Measurements from ENCODE around the gene UNKL. TPM values are rescaled to one million over a fixed set of nuclear protein-coding genes. Genes with fewer than 3 reads are reported as not detected.

UNKL gene
- total RNA-seq, 1 donor from 2014 or later, result 70.7 TPM

DNA sequence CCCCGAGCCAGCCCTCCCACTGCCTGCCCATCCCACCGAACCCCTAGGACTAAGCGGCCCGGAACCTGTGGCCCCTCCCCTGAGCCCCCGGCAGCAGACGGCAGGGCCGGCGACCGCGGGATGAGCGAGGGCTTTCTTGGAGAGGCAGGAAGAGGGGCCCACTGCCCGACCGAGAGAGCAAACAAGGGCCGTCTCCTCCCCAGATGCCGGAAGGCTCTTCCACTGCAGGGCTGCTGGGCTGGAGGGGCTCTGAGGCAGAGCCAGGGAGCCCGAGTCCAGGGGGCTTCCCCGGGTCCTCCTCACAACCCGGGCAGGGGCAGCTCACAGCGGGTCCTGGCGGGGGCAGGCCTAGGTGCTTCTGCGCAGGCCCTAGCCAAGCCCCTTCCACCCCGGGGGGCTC lies 19.3 kb upstream of the UNKL start:
- H3K27me3 Mint-ChIP-seq, result no peaks in the 10 kb centered on the region
- POLR2A ChIA-PET, result interaction anchor here (1.4 to 2.2 kb wide), 3 partner anchors 12 to 59 kb away, joined by 4 to 28 read pairs (median 6); partner anchors contain the start of genes TELO2 and UQCC4
- ATAC-seq (ENCODE audit: low read depth), result no peak
- intact Hi-C loops (cut with micrococcal nuclease), result no loop called here
- H3K4me1 Mint-ChIP-seq, result peaks cover 4% of the 10 kb centered on the region
- no peaks in the 10 kb centered on the region for H3K9me3 Mint-ChIP-seq
- CTCF ChIA-PET, result interaction anchor here (1.0 kb wide), 1 partner anchor 10 kb away, joined by 3 read pairs; no protein-coding TSS in a partner anchor
- no peak overlapping the region for H3K4me3 Mint-ChIP-seq
- TF ChIP-seq, protein P1, sequence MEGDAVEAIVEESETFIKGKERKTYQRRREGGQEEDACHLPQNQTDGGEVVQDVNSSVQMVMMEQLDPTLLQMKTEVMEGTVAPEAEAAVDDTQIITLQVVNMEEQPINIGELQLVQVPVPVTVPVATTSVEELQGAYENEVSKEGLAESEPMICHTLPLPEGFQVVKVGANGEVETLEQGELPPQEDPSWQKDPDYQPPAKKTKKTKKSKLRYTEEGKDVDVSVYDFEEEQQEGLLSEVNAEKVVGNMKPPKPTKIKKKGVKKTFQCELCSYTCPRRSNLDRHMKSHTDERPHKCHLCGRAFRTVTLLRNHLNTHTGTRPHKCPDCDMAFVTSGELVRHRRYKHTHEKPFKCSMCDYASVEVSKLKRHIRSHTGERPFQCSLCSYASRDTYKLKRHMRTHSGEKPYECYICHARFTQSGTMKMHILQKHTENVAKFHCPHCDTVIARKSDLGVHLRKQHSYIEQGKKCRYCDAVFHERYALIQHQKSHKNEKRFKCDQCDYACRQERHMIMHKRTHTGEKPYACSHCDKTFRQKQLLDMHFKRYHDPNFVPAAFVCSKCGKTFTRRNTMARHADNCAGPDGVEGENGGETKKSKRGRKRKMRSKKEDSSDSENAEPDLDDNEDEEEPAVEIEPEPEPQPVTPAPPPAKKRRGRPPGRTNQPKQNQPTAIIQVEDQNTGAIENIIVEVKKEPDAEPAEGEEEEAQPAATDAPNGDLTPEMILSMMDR (IDR thresholded peaks at IDR 0.05), result no peak
- DNase-seq, result no peak
- H3K36me3 Mint-ChIP-seq (ENCODE audit: low read depth), result no peaks in the 10 kb centered on the region
- no peak overlapping the region for H3K27ac Mint-ChIP-seq

DNA sequence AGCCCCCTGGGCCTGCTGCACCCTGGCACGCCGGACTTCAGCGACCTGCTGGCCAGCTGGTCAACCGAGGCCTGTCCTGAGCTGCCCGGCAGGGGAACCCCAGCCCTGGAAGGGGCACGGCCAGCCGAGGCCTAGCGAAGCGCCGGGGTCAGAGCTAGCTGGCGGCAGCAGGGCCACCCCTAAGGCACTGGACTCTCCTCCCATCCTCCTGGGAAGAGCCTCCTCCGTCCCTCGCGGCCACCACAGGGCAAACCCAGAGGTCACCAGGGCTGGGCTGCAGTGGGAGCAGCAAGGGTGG lies 18.7 kb upstream of the UNKL start:
- H3K36me3 Mint-ChIP-seq (ENCODE audit: low read depth), result no peaks in the 10 kb centered on the region
- H3K4me3 Mint-ChIP-seq, result no peak overlapping the region
- DNase-seq (no peak), ATAC-seq (ENCODE audit: low read depth) (no peak)
- ChIA-PET POLR2A (interaction anchor here (1.0 to 2.2 kb wide), 4 partner anchors 12 to 177 kb away, joined by 3 to 28 read pairs (median 5); partner anchors contain the start of genes TELO2 and UQCC4), CTCF (interaction anchor here (1.0 to 1.1 kb wide), 2 partner anchors 8 to 10 kb away, joined by 3 read pairs; no protein-coding TSS in a partner anchor)
- intact Hi-C loops (cut with micrococcal nuclease), result no loop called here
- H3K27me3 Mint-ChIP-seq, result no peaks in the 10 kb centered on the region
- TF ChIP-seq, protein P1 (IDR thresholded peaks at IDR 0.05), result no peak
- no peaks in the 10 kb centered on the region for H3K9me3 Mint-ChIP-seq
- H3K4me1 Mint-ChIP-seq, result peaks cover 4% of the 10 kb centered on the region
- H3K27ac Mint-ChIP-seq, result no peak overlapping the region

DNA sequence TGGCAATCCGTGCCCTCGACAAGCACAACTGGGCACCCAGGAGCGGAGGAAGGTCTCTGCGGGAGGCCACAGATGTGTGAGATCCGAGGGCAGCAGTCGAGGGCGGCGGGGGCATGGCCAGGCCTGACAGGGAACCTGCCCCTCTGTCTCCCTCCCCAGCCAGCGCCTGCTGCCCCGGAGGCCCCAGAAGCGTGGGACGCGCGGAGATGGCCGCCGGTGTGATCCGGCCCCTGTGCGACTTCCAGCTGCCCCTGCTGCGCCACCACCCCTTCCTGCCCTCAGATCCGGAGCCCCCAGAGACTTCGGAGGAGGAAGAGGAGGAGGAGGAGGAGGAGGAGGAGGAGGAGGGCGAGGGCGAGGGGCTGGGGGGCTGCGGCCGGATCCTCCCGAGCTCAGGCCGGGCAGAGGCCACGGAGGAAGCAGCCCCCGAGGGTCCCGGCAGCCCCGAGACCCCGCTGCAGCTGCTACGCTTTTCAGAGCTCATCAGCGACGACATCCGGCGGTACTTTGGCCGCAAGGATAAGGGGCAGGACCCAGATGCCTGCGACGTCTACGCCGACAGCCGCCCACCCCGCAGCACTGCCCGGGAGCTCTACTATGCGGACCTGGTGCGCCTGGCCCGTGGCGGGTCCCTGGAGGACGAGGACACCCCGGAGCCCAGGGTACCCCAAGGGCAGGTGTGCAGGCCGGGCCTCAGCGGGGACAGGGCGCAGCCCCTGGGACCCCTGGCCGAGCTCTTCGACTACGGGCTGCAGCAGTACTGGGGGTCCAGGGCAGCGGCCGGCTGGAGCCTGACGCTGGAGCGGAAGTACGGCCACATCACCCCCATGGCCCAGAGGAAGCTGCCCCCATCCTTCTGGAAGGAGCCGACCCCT lies 18.1 kb upstream of the UNKL start:
- Mint-ChIP-seq H3K27me3 (no peaks in the 10 kb centered on the region), H3K36me3 (ENCODE audit: low read depth) (no peaks in the 10 kb centered on the region), H3K9me3 (no peaks in the 10 kb centered on the region), H3K27ac (no peak overlapping the region), H3K4me1 (peaks cover 4% of the 10 kb centered on the region), H3K4me3 (peak overlapping the region; percentile 28)
- ChIA-PET CTCF (interaction anchor here (1.0 to 1.1 kb wide), 2 partner anchors 8 to 11 kb away, joined by 3 read pairs; no protein-coding TSS in a partner anchor), POLR2A (interaction anchor here (1.0 to 2.2 kb wide), 4 partner anchors 12 to 178 kb away, joined by 3 to 28 read pairs (median 5); partner anchors contain the start of genes TELO2 and UQCC4)
- ATAC-seq (ENCODE audit: low read depth) (no peak), DNase-seq (no peak)
- TF ChIP-seq, protein P1 (IDR thresholded peaks at IDR 0.05), result no peak
- intact Hi-C loops (cut with micrococcal nuclease), result no loop called here

DNA sequence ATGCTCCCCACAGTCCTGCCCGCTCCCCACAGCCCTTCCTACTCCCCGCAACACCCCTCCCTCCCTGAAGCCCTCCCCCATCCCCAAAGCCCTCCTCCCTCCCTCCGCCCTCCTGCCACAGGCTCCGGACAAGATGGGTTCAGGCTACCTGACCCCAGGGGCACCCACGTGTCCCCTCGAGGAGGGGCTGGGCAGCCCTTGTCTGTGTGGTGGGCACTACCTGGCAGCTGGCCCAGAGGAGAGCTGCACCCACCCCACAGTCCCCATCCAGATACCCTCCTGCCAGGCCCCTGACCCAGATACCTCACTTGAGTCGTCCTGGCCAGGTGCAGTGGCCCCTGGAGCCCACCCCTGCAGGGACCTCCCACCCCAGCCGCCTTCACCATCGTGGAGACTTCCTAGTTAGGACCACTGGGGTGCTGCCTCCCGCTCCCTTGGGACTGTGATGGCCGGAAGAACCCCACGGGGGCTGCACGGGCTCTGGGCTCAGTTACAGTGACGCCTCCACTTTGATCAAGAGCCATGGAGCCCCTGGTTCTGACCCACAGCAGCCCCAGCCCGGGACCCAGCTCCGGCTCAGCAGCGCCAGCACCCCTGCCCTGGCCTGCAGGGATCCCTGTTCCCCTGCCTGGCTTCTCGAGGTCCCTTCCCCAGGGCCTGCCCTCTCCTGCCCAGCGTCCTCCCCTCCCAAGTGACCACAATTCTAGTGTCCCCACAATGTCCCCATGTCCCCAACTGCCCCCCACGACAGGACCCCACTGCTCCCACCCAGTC lies 17.2 kb upstream of the UNKL start:
- POLR2A ChIA-PET, result interaction anchor here (0.6 to 2.2 kb wide), 3 partner anchors 10 to 27 kb away, joined by 3 to 28 read pairs (median 7); partner anchors contain the start of gene UQCC4
- TF ChIP-seq, protein P1 (IDR thresholded peaks at IDR 0.05), result no peak
- DNase-seq (no peak), ATAC-seq (ENCODE audit: low read depth) (no peak)
- Mint-ChIP-seq H3K9me3 (no peaks in the 10 kb centered on the region), H3K4me1 (peaks cover 4% of the 10 kb centered on the region), H3K27me3 (no peaks in the 10 kb centered on the region), H3K27ac (no peak overlapping the region), H3K36me3 (ENCODE audit: low read depth) (no peaks in the 10 kb centered on the region), H3K4me3 (peak overlapping the region; percentile 48)
- CTCF ChIA-PET, result no interaction called here
- intact Hi-C loops (cut with micrococcal nuclease), result no loop called here

Data from activated B cell treated with CpG ODN at 0.5 μM for 24 hours (primary cell).